Activated T-cell treated with anti-CD3 and anti-CD28 coated beads for 4 hours (primary cell): ENCODE measurements around the gene SEC14L6.
A peak's percentile ranks its signal among the peaks of the same experiment; 100 is the strongest.
"Not testable (repeated sequence)": the region's sequence is repeated elsewhere in the genome, so short reads cannot be mapped to it uniquely, and the experiment has no call there.

ENCODE experiments used
- DNase-seq: peaks from one replicate; pipeline ENCODE4 v3.0.0-alpha.2; 2020

The SEC14L6 gene

GRCh38 chr22:30546616-30547015, at the start of gene SEC14L6:
TSS of gene SEC14L6 (minus strand) at chr22:30546741. CDS start at chr22:30546682, 59 bp downstream.
- no peak for DNase-seq

- DNase-seq, result no peak
Observed at GRCh38 chr22:30596199-30596598, 49.7 kb upstream of the SEC14L6 start.

- not testable (repeated sequence) for DNase-seq
Observed at GRCh38 chr22:30592360-30592713, 45.8 kb upstream of the SEC14L6 start.

- DNase-seq, result peak; percentile 90
Observed at GRCh38 chr22:30591588-30592359, 45.2 kb upstream of the SEC14L6 start, which contains the start of gene PES1. TSS of gene PES1 (minus strand) at chr22:30591910. CDS start at chr22:30591833, 77 bp downstream.

GRCh38 chr22:30591191-30591587, 44.6 kb upstream of the SEC14L6 start:
- no peak for DNase-seq

GRCh38 chr22:30586414-30586813, 39.9 kb upstream of the SEC14L6 start:
- no peak for DNase-seq

GRCh38 chr22:30584441-30584840, 37.9 kb upstream of the SEC14L6 start:
- no peak for DNase-seq

GRCh38 chr22:30582788-30583545, 36.4 kb upstream of the SEC14L6 start:
- DNase-seq, result no peak

GRCh38 chr22:30582051-30582450, 35.5 kb upstream of the SEC14L6 start:
- no peak for DNase-seq

GRCh38 chr22:30580896-30581295, 34.4 kb upstream of the SEC14L6 start:
- no peak for DNase-seq

- DNase-seq, result no peak
Observed at GRCh38 chr22:30578481-30578880, 31.9 kb upstream of the SEC14L6 start.

- no peak for DNase-seq
Observed at GRCh38 chr22:30575859-30576258, 29.3 kb upstream of the SEC14L6 start.

- DNase-seq, result no peak
Observed at GRCh38 chr22:30574997-30575671, 28.6 kb upstream of the SEC14L6 start.

- no peak for DNase-seq
Observed at GRCh38 chr22:30574095-30574981, 27.8 kb upstream of the SEC14L6 start, which contains the start of gene GAL3ST1. TSS of gene GAL3ST1 (minus strand) at chr22:30574665. CDS start at chr22:30557392, 17,273 bp downstream.

- DNase-seq, result no peak
Observed at GRCh38 chr22:30573594-30574094, 27.1 kb upstream of the SEC14L6 start.

GRCh38 chr22:30572840-30573593, 26.5 kb upstream of the SEC14L6 start:
- no peak for DNase-seq

GRCh38 chr22:30572210-30572609, 25.7 kb upstream of the SEC14L6 start:
- DNase-seq, result no peak

- DNase-seq, result no peak
Observed at GRCh38 chr22:30569674-30570202, 23.2 kb upstream of the SEC14L6 start.

GRCh38 chr22:30568137-30568805, 21.7 kb upstream of the SEC14L6 start:
- DNase-seq, result no peak

GRCh38 chr22:30567277-30567676, 20.7 kb upstream of the SEC14L6 start:
- not testable (repeated sequence) for DNase-seq

GRCh38 chr22:30566125-30566524, 19.6 kb upstream of the SEC14L6 start:
- no peak for DNase-seq
